SK-N-SH (cell line): ENCODE measurements around the gene SUGP2. TPM values are rescaled to one million over a fixed set of nuclear protein-coding genes. Genes with fewer than 3 reads are reported as not detected.

Source experiments
- CTCF ChIA-PET: fragments of 300-600, 350-600 bp; formaldehyde crosslinking; extraction: SDS; loops from one replicate; lab custom pipeline; 2021; lab: Yijun Ruan, JAX
- POLR2A ChIA-PET: fragments of 350-600 bp; sonication (Branson Sonifier 250); formaldehyde crosslinking; extraction: SDS; loops from one replicate; lab custom pipeline; 2020; ENCODE audit warnings: antibody characterized with exemption, inconsistent platforms; lab: Yijun Ruan, JAX
- DNase-seq: peaks from one replicate; pipeline ENCODE4 v3.0.0; 2012
- H2AFZ ChIP-seq: fragments of 200-600 bp; sonication (generic); 2 replicates; pipeline ENCODE4 v1.8.1; 2016; ENCODE audit warnings: antibody characterized with exemption, mild to moderate bottlenecking, low read depth
- H3F3A ChIP-seq: fragments of 200-600 bp; sonication (generic); replicated peaks from 2 replicates; pipeline ENCODE3; 2016; ENCODE audit warnings: antibody characterized with exemption, mild to moderate bottlenecking; ENCODE audit not compliant: insufficient read depth
- H3K27ac ChIP-seq, 2 experiments: fragments of 200-500 bp in 1 of 2; fragments of 200-600 bp in 1 of 2; sonication (Bioruptor generic) in 1 of 2; sonication (generic), shearing (Covaris generic) in 1 of 2; 2 replicates each; pipeline versions ENCODE4 v1.5.1 to v1.6.1; 2014 to 2016; ENCODE audit warnings: low read depth in 2 of 2, inconsistent platforms in 1 of 2, low read length in 1 of 2, mild to moderate bottlenecking in 1 of 2, mixed read lengths in 1 of 2
- H3K27me3 ChIP-seq: fragments of 200-600 bp; sonication (generic), shearing (Covaris generic); 2 replicates; pipeline ENCODE4 v1.6.1; 2016; ENCODE audit warnings: mixed run types; ENCODE audit not compliant: insufficient read depth
- H3K36me3 ChIP-seq, 2 experiments: fragments of 200-500 bp in 1 of 2; fragments of 200-600 bp in 1 of 2; sonication (Bioruptor generic) in 1 of 2; sonication (generic) in 1 of 2; replicated peaks in 1 of 2; 2 replicates each; pipeline versions ENCODE3 to v1.5.1; 2014 to 2016; ENCODE audit warnings: low read length in 1 of 2, mild to moderate bottlenecking in 1 of 2; ENCODE audit not compliant: insufficient read depth in 2 of 2, control insufficient read depth in 1 of 2
- H3K4me1 ChIP-seq, 2 experiments: fragments of 200-500 bp in 1 of 2; fragments of 200-600 bp in 1 of 2; sonication (Bioruptor generic) in 1 of 2; sonication (generic), shearing (Covaris generic) in 1 of 2; 2 replicates each; pipeline versions ENCODE4 v1.5.1 to v1.6.1; 2014 to 2016; ENCODE audit warnings: low read depth in 1 of 2, low read length in 1 of 2, mixed run types in 1 of 2; ENCODE audit not compliant: insufficient read depth in 2 of 2, control insufficient read depth in 1 of 2
- H3K4me2 ChIP-seq: fragments of 200-600 bp; sonication (generic), shearing (Covaris generic); 2 replicates; pipeline ENCODE4 v1.6.1; 2017; ENCODE audit warnings: mixed run types
- H3K4me3 ChIP-seq, 2 experiments: fragments of 200-500 bp in 1 of 2; fragments of 200-600 bp in 1 of 2; sonication (Bioruptor generic) in 1 of 2; sonication (generic), shearing (Covaris generic) in 1 of 2; 2 replicates each; pipeline versions ENCODE4 v1.5.1 to v1.8.1; 2014 to 2016; ENCODE audit warnings: low read depth in 2 of 2, inconsistent platforms in 1 of 2, low read length in 1 of 2, mild to moderate bottlenecking in 1 of 2, mixed read lengths in 1 of 2, moderate library complexity in 1 of 2
- H3K79me2 ChIP-seq: fragments of 200-600 bp; sonication (generic); 2 replicates; pipeline ENCODE4 v1.8.1; 2017; ENCODE audit warnings: mild to moderate bottlenecking; ENCODE audit not compliant: insufficient read depth
- H3K9ac ChIP-seq: fragments of 200-600 bp; sonication (generic); 2 replicates; pipeline ENCODE4 v1.6.1; 2017; ENCODE audit warnings: mixed run types
- H3K9me2 ChIP-seq: fragments of 200-600 bp; sonication (generic); 2 replicates; pipeline ENCODE4 v1.6.1; 2017; ENCODE audit warnings: mixed run types
- H3K9me3 ChIP-seq: fragments of 200-600 bp; sonication (generic); 2 replicates; pipeline ENCODE4 v1.6.1; 2017; ENCODE audit warnings: mixed run types, mild to moderate bottlenecking, moderate library complexity
- H4K20me1 ChIP-seq: fragments of 200-600 bp; sonication (generic); 2 replicates; pipeline ENCODE4 v1.6.1; 2017; ENCODE audit warnings: mild to moderate bottlenecking, mixed run types; ENCODE audit not compliant: insufficient read depth
- CHD2 ChIP-seq: fragments of 150-350 bp; IDR thresholded peaks from 2 replicates; pipeline ENCODE4 v1.6.1; 2018; ENCODE audit warnings: low read length; ENCODE audit not compliant: partially characterized antibody
- CTCF ChIP-seq: fragments of 200-600 bp; sonication (generic); IDR thresholded peaks from 2 replicates; pipeline ENCODE4 v1.6.1; 2017; ENCODE audit warnings: antibody characterized with exemption, mild to moderate bottlenecking, moderate library complexity
- EZH2phosphoT487 ChIP-seq: fragments of 200-600 bp; sonication (generic); IDR thresholded peaks from 2 replicates; pipeline ENCODE4 v1.6.1; 2017; ENCODE audit warnings: low read depth, mixed run types, mild to moderate bottlenecking, antibody characterized with exemption, moderate library complexity, borderline replicate concordance
- FOSL2 ChIP-seq: IDR thresholded peaks from 2 replicates; pipeline ENCODE4 v1.4.0; 2012; ENCODE audit warnings: low read depth, mild to moderate bottlenecking, moderate library complexity, borderline replicate concordance
- FOXJ3 ChIP-seq: sonication (generic); formaldehyde crosslinking; IDR thresholded peaks from 2 replicates; pipeline ENCODE4 v1.5.1; 2020; ENCODE audit warnings: mild to moderate bottlenecking, missing genetic modification reagents
- FOXM1 ChIP-seq: IDR thresholded peaks from 2 replicates; pipeline ENCODE4 v1.4.0; 2012; ENCODE audit warnings: low read depth, mild to moderate bottlenecking
- IRF3 ChIP-seq: fragments of 150-350 bp; IDR thresholded peaks from 2 replicates; pipeline ENCODE4 v1.6.1; 2016; ENCODE audit warnings: mild to moderate bottlenecking, low read depth, low read length
- MAX ChIP-seq: IDR thresholded peaks from 2 replicates; pipeline ENCODE4 v1.4.0; 2012; ENCODE audit warnings: low read depth
- MXI1 ChIP-seq: IDR thresholded peaks from 2 replicates; pipeline ENCODE4 v1.6.1; 2012; ENCODE audit warnings: mild to moderate bottlenecking, low read depth, low read length, improper control_type of control experiment
- NRF1 ChIP-seq: IDR thresholded peaks from 2 replicates; pipeline ENCODE4 v1.6.1; 2012; ENCODE audit warnings: low read depth, mild to moderate bottlenecking, low read length
- RAD21 ChIP-seq: IDR thresholded peaks from 2 replicates; pipeline ENCODE4 v1.6.1; 2012; ENCODE audit warnings: mild to moderate bottlenecking, low read length
- RFX5 ChIP-seq: IDR thresholded peaks from 2 replicates; pipeline ENCODE4 v1.6.1; 2012; ENCODE audit warnings: mild to moderate bottlenecking, improper control_type of control experiment, low read length
- RXRA ChIP-seq: IDR thresholded peaks from 2 replicates; pipeline ENCODE4 v1.4.0; 2012; ENCODE audit warnings: low read depth, mild to moderate bottlenecking, borderline replicate concordance
- TEAD4 ChIP-seq: IDR thresholded peaks from 2 replicates; pipeline ENCODE4 v1.4.0; 2012; ENCODE audit warnings: mild to moderate bottlenecking, borderline replicate concordance; ENCODE audit not compliant: insufficient read depth
- USF1 ChIP-seq: IDR thresholded peaks from 2 replicates; pipeline ENCODE4 v1.4.0; 2012; ENCODE audit warnings: low read depth, borderline replicate concordance
- USF2 ChIP-seq: fragments of 150-350 bp; IDR thresholded peaks from 2 replicates; pipeline ENCODE4 v1.6.1; 2017; ENCODE audit warnings: antibody characterized with exemption, low read length, low read depth, borderline replicate concordance
- ZBTB33 ChIP-seq: IDR thresholded peaks from 2 replicates; pipeline ENCODE4 v1.4.0; 2012; ENCODE audit warnings: low read depth, borderline replicate concordance
- WGBS: methylation state at CpG from one replicate; pipeline ENCODE4 v1.1.6; 2017; ENCODE audit warnings: low lambda C conversion rate; 5-methylcytosine and 5-hydroxymethylcytosine counted together
- polyA plus RNA-seq, 3 experiments: library from polyadenylated mRNA; depleted of rRNA; stranded (reverse); fragments of >200 nt; gene quantifications; 2 replicates each; pipeline ENCODE4 v1.2.3, GENCODE V29; 2012

SUGP2 gene
- polyA plus RNA-seq, 1 of the 3 experiments (the other 2 are of a cell fraction), result 56.3 TPM

GRCh38 chr19:19031891-19032290, 1.4 kb downstream of the SUGP2 start:
- Histone ChIP-seq H3F3A (peaks cover 5% of the 10 kb centered on the region), H3K36me3 (peaks cover 13 to 38% of the 10 kb centered on the region in 2 experiments), H3K4me3 (peak overlapping the region in 1 of 2 experiments; percentile 98; a peak in 2 of 4 replicates), H3K27me3 (no peaks in the 10 kb centered on the region), H3K4me1 (peaks cover 6 to 7% of the 10 kb centered on the region in 2 experiments; a peak in 1 of 4 replicates), H3K9me3 (no peaks in the 10 kb centered on the region), H3K9ac (peak overlapping the region; percentile 94; the same call in 1 of the 2 replicates), H2AFZ (no peak overlapping the region), H3K4me2 (peak overlapping the region; percentile 98), H3K79me2 (peaks cover 90% of the 10 kb centered on the region), H3K27ac (no peak overlapping the region), H4K20me1 (peaks cover 7% of the 10 kb centered on the region), H3K9me2 (no peaks in the 10 kb centered on the region)
- TF ChIP-seq NRF1 (no peak), RXRA (no peak), RAD21 (no peak), USF2 (no peak), FOSL2 (no peak), CTCF (no peak), EZH2phosphoT487 (no peak), ZBTB33 (no peak), CHD2 (no peak), MXI1 (no peak), IRF3 (no peak), USF1 (no peak), TEAD4 (no peak), MAX (no peak), FOXM1 (no peak), RFX5 (no peak), FOXJ3 (CRISPR knock-in tag) (no peak)
- ChIA-PET CTCF (no interaction called here), POLR2A (interaction anchor here (0.7 kb wide), 1 partner anchor 113 kb away, joined by 5 read pairs; the partner anchor contains the start of gene COPE)
- DNase-seq, result no peak
- WGBS, result 90% methylated on average over 5 of the region's 5 CpGs
